ENCODE data around the gene AIG1.
"Not testable (repeated sequence)": the region's sequence is repeated elsewhere in the genome, so short reads cannot be mapped to it uniquely, and the experiment has no call there.

AIG1 gene

DNA sequence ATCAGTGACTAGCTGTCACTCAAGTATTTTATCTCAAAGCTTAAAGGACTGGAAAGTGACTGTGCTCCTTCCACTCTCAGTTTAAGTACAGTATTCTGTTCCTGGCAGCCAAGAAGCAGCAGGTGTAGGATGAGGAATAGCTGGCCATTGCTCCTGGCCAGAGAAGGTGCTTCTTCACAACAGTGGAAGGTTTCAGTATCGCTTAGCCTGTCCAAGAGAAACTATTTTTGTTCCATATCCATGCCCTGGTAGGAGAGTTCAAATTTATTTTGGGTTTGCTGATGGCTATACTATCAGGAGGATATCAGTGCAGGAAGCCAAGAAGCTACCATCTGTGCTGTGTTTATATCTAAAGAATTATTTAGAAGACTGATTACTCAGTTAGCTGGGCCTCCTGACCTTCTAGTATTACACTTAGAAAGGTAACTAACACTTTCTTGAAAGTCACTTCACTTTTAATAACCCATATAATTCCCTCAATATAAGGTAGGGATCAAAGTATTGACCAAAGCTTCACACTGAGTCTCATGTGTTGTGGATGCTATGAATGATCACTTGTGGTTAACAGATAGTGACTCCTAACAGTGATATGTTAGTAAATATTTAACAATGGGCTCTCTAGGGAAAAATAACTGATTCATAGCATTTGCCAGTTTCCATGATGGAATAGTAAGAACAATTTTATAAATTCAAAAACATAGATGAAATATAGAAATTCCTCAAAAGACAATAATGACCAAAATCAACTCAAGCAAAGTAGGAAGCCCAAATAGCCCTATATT, 99.9 kb downstream of the AIG1 start:
- DNase-seq (ENCODE audit: low read depth in 3 of 3, low spot score in 1 of 3), result no peak

DNA sequence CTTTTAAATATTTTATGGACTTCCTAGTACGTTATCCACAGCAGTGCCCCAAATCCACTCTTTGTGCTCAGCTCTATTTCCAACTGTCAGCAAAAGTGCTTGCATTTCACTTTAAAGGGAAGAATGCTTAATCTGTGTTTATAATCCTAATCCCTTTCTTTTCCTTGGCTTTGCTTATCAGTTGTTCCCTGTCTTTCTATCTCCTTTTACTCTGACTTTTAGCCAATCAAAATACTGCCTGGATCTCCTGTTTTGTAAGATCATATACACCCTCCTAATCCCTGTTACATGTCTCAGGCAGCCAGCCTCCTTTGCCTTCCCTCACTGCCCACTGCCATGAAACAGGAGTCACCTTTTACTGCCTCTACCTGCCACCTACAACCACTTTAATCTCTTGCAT, 102.9 kb downstream of the AIG1 start:
- DNase-seq (ENCODE audit: low read depth in 3 of 3, low spot score in 1 of 3), result no peak

DNA sequence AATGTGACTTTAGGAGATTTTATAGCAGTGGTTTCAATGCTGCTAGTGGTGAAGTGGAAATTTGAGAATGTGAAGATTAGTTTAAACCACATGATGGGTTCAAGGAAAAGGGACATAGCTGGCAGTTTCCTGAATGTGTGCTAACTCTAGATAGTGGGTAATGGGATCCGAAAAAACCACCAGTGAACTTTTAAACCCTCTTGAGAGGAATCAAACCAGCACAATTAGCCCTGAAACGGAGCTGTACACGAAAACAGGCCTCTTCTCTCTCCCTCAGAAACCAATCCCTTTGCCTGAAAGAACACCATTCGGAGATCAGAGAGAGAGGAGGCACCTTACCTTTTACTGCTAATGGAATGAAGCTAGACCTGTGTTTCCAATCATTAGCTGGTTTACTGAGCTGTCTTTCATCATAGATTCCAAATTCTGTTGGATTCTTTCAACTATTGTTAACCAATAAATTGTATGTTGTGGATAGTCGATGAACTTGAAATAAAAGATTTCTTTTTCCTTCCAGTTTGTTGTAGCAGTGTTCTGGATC, 103.9 kb downstream of the AIG1 start:
- no peak for DNase-seq (ENCODE audit: low read depth in 3 of 3, low spot score in 1 of 3)

DNA sequence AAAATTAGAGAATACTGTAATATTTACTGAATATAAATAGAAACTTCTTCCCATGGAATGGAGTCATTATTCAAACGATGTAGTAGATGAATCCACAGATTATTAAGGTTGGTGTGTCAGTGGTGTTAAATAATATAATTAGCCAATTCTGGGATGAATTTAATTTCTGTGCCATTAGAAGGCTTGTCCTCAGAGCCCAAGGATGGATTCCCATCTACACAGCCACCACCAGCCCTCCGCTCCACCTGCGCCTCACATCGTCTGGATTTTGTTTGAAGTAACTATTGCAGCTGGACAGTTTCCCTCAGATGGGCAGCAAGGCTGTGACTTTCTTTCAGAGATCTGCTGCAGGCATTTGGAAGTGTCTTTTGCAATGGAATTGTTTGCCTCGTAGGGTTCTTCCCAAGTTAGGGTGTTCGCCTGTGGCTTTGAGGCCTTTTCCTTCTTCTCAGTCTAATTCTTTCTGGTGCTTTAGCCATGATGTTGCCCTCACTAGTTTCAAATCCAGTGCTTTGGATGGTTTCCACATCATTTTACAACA, 104.7 kb downstream of the AIG1 start:
- DNase-seq (ENCODE audit: low read depth in 3 of 3, low spot score in 1 of 3), result no peak

DNA sequence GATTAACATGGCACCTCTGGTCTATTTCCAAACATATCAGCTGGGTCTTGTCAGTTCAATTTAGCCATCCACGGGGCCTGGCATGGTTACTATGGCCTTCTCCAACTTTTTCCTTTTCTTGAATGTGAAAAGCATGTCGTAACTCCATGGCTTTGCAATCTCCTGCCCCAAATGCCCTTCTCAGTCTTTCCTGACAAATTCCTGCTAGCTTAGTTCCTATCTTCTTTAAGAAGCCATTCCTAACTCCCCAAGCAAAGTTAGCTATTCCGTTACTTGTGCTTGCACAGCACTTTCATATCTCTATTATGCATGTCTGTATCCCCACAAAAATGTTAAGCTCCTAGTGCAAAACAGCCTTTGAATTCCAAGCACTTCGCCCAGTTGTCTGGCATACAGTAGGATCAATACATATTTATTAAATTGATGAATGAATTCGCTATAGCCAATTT, 105.6 kb downstream of the AIG1 start:
- DNase-seq (ENCODE audit: low read depth in 3 of 3, low spot score in 1 of 3), result no peak

DNA sequence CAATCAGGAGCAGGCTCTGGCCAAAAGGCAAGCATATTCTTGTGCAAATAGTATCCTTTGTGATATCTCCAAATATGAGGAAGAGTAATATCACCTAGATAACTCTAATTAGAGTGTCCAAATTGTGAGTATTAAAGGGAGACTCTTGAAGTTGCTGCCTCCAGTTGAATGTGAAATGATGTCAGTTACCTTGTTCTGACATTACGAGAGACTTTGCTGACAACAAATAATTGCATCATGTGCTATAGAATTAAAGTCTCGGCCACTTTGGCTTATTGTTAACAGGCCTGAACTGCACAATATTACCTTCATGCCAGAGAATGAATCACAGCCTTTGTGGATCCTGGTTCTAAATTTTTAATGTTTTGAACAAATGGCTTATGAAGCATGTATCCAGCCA, 106.5 kb downstream of the AIG1 start:
- DNase-seq (ENCODE audit: low read depth in 3 of 3, low spot score in 1 of 3), result no peak

DNA sequence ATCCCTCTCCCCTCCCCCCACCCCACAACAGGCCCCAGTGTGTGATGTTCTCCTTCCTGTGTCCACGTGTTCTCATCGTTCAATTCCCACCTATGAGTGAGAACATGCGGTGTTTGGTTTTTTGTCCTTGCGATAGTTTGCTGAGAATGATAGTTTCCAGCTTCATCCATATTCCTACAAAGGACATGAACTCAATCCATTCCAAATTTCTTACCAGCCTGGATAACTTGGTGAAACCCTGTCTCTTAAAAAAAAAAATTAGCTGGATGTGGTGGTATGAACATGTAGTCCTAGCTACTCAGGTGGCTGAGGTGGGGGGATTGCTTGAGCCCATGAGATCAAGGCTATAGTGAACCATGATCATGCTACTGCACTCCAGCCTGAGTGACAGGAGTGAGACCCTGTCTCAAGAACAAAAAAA, 107.7 kb downstream of the AIG1 start:
- not testable (repeated sequence) for DNase-seq (ENCODE audit: low read depth in 3 of 3, low spot score in 1 of 3)

DNA sequence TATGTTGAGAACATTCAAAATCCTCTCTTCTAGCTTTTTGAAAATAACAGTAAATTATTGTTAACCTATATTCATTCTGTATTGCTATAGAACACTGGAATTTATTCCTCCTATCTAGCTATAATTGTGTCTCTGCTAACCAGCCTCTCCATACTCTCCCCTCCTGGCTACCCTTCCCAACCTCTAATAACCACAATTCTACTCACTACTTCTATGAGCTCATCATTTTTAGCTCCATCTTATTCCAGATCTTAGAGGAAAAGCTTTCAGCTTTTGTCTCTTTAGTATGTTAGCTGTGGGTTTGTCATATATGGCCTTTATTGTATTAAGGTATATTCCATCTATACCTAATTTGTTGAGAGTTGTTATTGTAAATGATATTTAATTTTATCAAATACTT, 108.8 kb downstream of the AIG1 start:
- DNase-seq (ENCODE audit: low read depth in 3 of 3, low spot score in 1 of 3), result no peak

DNA sequence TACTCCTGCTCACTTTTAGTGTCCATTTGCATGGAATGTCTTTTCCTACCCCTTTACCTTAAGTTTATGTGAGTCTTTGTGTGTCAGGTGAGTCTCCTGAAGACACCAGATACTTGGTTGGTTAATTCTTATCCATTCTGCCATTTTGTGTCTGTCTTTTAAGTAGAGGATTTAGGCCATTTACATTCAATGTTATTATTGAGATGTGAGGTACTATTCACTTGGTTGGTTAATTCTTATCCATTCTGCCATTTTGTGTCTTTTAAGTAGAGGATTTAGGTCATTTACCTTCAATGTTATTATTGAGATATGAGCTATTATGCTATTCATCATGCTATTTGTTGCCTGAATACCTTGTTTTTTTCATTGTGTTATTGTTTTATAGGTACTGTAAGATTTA, 113.8 kb downstream of the AIG1 start:
- DNase-seq (ENCODE audit: low read depth in 3 of 3, low spot score in 1 of 3), result no peak

DNA sequence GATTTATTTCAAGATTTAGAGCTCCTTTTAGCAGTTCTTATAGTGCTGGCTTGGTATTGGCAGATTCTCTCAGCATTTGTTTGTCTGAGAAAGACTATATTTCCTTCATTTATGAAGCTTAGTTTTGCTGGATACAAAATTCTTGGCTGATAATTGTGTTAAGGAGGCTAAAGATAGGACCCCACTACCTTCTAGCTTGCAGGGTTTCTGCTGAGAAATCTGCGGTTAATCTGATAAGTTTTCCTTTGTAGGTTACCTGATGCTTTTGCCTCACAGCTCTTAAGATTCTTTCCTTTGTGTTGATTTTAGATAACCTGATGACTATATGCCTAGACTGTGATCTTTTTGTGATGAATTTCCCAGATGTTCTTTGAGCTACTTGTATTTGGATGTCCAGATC, 114.3 kb downstream of the AIG1 start:
- DNase-seq (ENCODE audit: low read depth in 3 of 3, low spot score in 1 of 3), result no peak

DNA sequence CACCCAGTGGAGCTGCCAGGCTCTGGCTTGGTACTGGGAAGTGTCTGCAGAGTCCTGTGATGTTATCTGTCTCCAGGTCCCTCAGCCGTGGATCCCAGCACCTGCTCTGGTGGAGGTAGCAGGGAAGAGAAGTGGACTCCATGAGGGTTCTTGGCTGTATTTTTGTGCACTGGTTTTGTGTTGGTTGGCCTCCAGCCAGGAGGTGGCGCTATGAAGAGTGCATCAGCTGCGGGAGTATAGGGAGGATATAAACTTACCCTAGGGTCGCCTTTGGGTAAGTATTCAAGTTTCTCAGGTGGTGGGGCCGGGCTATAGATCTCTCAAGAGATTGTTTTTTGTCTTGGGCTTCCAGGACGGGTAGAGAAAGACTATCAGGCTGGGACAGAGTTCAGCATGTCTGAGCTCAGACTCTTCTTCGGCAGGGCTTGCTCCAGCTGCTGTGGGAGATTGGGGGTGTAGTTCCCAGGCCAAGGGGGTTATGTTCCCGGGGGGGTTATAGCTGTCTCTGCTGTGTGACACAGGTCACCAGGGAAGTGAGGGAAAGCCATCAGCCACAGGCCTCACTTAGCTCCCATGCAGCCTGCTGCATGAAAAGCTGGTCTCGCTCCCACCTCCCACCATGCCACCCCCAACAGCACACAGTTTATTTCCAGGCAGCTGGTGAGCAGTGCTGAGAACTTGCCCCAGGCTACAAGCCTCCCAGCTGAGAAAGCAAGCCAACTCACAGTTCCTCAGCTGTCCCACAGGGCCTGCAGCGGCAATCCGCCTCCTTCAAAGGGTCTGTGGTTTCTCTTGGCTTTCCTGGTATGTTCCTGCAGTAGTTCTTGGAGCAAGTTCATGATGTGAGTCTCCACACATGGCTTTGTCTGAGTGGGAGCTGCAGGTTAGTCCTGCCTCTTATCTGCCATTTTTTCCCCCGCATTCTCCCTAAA, 115.7 kb downstream of the AIG1 start:
- no peak for DNase-seq (ENCODE audit: low read depth in 3 of 3, low spot score in 1 of 3)

DNA sequence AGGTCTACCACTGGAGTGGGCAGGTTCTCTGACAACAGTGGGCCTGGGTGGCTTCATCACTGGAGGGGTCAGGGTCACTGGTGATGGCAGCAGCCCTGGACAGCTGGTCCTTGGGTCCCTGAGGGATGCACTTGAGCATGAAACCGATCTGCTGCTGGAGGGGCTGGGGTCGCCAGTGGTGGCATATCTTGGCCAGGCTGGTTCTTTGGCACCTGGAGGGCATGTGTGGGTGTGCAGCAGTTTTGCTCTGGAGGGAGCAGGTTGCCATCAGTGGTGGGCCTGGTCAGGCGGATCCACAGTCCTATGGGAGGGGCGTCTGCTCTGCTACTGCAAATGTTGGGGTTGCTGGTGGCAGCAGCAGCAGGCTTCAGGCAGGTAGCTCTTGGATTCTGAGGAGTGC, 117.0 kb downstream of the AIG1 start:
- no peak for DNase-seq (ENCODE audit: low read depth in 3 of 3, low spot score in 1 of 3)

DNA sequence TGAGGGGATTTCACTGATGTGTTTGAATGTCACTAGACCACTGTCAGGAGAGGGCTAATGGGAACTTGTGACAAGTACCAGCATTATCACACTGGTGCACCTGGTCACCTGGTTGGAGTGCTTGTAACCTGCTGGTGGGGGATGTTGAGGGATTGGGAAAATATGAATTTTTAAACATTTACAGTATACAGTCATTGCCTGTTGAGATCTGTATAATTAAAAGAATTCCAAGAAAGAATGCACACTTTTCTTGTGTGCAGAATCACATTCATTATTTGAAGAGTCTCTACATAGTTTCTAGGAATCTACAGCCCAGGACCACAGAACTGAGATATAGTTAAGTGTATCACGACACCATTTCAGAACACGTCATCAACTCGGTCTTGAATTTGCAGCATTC, 118.4 kb downstream of the AIG1 start:
- no peak for DNase-seq (ENCODE audit: low read depth in 3 of 3, low spot score in 1 of 3)

DNA sequence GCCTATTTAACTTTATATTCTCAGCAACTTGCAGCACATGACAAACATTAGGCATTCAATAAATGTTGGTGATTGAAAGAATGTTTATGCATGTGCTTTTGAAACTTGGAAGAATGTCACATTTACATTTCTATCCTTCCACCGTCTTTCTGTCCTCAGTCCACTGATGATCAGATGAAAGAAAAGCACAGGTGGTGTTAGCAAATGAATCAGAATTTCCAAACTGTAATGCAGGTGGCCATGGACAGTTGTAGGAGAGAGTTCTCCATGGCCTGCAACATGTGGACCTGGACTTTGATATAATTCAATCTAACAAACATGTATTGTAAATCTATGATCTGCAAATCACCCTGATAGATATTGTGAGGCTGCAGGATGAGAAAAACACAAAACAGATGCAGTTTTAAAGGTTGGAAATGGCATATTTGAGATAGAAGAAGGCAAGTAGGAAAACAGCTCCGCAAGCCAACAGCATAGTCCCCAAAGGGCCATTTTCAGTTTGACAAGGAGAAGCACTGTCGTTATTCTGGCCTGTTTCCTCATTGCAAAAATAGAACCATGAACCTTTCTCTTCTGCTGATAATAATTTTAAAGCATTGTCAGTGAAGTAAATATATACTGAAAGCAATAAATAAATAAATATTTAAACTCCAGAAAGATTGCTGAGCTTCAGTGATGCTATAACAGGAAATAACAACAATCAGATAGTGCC, 119.4 kb downstream of the AIG1 start:
- no peak for DNase-seq (ENCODE audit: low read depth in 3 of 3, low spot score in 1 of 3)

DNA sequence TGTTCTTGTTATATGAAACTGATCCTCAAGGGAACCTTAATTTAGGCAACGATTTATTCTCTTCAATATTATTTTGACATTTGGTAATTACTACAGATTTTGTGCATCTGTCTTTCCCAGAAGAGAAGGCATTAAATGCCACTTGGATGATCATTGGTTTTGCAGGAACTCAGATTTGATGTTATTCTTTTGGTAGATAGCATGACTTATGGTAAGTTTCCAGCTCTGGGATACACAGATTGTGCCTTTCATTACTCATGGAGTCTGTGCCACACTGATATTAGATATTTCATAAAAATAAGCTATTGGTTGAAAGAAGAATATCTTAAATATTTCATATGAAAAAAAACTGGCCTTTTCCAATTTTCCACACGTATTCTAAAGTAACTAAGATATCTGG, 120.1 kb downstream of the AIG1 start:
- DNase-seq (ENCODE audit: low read depth in 3 of 3, low spot score in 1 of 3), result no peak

DNA sequence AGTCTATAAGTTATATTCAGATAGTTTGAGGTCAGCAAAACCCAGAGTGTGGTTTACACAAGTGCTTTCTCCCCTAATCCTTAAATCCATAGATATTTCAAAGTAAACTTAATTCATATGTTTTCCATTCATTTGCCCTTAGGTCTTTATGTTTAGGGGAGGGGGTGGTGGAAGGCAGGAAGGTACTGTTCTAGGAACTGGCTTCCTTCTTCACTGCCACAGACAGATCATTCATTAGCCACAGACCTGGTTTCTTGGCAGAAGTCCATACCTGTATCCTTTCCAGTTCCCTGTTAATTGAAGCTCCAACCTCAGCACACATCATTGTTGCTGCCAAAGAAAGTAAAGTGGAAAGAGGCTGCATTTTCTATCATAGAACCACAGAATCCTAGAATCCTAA, 123.0 kb downstream of the AIG1 start:
- DNase-seq (ENCODE audit: low read depth in 3 of 3, low spot score in 1 of 3), result no peak

DNA sequence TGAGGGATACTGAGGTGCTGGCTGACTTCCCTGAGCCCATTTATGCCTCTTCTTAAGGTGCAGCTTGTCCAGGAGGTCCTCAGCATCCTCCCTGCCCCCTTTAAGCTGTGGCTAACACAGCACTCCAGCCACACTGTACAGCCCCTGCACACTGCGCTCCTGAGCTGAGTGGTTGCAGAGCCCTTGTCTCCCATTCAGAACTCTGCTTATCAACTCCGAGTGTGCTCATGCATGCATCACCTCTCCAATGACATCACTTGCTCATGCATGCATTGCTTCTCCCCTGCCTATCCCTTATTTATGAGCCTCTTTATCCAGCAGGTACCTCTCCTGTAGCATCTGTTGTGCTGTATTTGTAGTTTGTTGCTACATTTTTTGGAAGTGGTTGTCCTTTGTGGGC, 124.6 kb downstream of the AIG1 start:
- DNase-seq (ENCODE audit: low read depth in 3 of 3, low spot score in 1 of 3), result no peak

DNA sequence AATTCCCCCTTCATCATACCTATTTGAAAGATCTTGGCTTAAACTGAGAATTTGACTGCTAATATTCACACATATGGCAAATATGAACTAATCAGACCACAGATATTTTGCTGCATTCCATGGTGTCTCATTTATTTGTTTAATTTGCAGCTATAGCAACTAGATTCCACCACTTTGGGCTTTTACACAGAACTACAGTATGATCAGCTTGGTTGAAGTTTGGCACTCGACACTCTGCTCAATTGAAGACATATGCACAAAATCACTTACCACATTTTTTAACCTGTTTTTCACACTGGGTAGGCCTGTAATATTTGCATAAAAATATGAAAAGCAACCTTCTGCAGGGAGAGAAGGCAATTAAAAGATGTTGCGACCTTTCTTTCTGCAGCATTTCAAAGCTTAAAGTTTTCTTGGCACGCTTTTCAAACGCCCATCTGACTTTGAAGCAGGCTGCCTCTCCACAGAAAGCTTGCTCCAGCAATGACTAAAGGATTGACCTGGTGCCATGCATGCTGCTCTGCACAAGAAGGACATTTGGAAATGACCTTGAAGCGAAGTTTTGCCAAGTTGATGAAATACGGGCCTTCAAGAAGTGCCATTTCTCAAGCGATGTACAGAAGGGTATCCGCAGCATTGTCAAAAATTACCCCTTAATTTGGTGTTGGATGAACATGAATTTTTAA, 126.7 kb downstream of the AIG1 start:
- no peak for DNase-seq (ENCODE audit: low read depth in 3 of 3, low spot score in 1 of 3)

DNA sequence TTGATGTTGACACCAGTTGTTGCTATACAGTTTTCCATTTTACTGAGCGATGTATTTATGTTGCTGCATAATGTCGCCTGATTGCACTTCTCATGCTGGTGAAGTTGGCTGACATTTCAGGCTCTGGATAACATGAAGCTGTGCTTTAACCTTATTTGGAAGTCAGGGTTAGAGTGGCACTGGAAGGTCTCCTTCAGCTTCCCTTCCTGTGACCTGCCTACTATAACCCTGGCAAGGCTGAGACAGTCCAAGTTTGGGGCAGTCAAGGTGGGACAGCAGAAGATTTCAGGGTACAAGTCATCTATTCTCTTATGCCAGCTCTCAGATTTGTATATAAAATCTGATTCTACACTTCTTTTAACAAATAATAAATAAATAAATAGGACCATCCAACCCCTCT, 127.6 kb downstream of the AIG1 start:
- DNase-seq (ENCODE audit: low read depth in 3 of 3, low spot score in 1 of 3), result no peak

DNA sequence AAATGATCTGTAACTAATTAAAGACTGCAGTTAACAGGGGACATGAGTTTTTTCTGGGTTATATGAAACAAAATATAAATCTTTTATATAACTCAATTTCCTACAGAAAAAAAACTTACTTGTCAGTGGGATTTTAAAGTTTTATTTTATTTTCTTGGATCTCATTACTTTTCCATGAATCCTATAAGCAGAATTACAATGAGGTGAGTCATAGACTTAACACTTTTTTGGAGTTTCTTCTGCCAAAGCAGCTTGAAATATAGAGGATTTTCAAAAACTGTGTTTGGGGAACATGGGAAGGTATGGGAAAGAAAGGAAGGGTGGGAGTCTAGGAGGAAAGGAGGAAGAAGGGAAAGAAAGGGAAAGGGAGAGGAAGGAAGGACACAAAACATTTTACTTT, 130.7 kb downstream of the AIG1 start:
- DNase-seq (ENCODE audit: low read depth in 3 of 3, low spot score in 1 of 3), result no peak

DNA sequence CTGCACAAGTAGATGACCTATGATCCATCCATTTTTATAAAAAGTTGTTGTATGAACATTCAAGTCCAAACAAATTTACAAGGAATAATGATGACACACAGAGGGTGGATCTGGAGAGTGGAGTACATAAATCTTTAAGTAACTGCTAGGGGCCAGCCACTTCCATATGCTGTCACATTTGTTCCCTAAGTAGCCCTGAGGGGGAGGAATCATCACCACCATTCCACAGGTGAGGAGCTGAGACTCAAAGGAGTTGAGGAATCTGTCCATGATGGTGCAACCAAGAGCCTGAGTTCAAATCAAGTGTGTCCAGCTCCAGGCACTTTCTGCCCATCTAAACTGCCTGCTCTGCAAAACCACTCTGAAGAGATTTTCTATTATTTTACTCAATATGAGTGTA, 132.1 kb downstream of the AIG1 start:
- no peak for DNase-seq (ENCODE audit: low read depth in 3 of 3, low spot score in 1 of 3)
